ENCODE data around the gene NFASC. TPM values are rescaled to one million over a fixed set of nuclear protein-coding genes. Genes with fewer than 3 reads are reported as not detected.

The NFASC gene
- total RNA-seq, 2 donors from 2014 or later = 0.11 to 1.8 TPM

Other genes with a start within 250 kb of the NFASC start
- not detected for gene LRRN2, start 185.1 kb upstream of the NFASC start, total RNA-seq
- gene CNTN2, start 172.3 kb downstream of the NFASC start, total RNA-seq = not detected
- gene TMEM81, start 213.6 kb downstream of the NFASC start, total RNA-seq = 1 to 10 TPM; 4.1 to 6.0 TPM